ENCODE data around the gene SPTBN1.

SPTBN1 gene

GRCh38 chr2:54545702-54546450, 89.7 kb downstream of the SPTBN1 start:
- no peaks in the 10 kb centered on the region for H3K36me3 ChIP-seq (ENCODE audit: insufficient read depth, low read length)
- H3K4me1 ChIP-seq (ENCODE audit: insufficient read depth, low read length) = peaks cover 3% of the 10 kb centered on the region; the same call in 1 of the 2 replicates
- H3K9me3 ChIP-seq (ENCODE audit: insufficient read depth, low read depth, low read length) = no peaks in the 10 kb centered on the region
- no peak overlapping the region for H3K9ac ChIP-seq (ENCODE audit: low read depth, low read length)
- no peak overlapping the region for H3K27ac ChIP-seq (ENCODE audit: low read depth, low read length)
- H3K27me3 ChIP-seq (ENCODE audit: insufficient read depth, low read length) = no peaks in the 10 kb centered on the region
- WGBS = 90% methylated on average over 3 of the region's 3 CpGs
- no peak overlapping the region for H3K4me3 ChIP-seq (ENCODE audit: low read length)

GRCh38 chr2:54546518-54546917, 90.4 kb downstream of the SPTBN1 start:
- Histone ChIP-seq H3K36me3 (ENCODE audit: insufficient read depth, low read length) (no peaks in the 10 kb centered on the region), H3K9me3 (ENCODE audit: insufficient read depth, low read depth, low read length) (no peaks in the 10 kb centered on the region), H3K27ac (ENCODE audit: low read depth, low read length) (no peak overlapping the region), H3K4me3 (ENCODE audit: low read length) (no peak overlapping the region), H3K27me3 (ENCODE audit: insufficient read depth, low read length) (no peaks in the 10 kb centered on the region), H3K9ac (ENCODE audit: low read depth, low read length) (no peak overlapping the region), H3K4me1 (ENCODE audit: insufficient read depth, low read length) (peaks cover 8% of the 10 kb centered on the region)
- WGBS = 94% methylated on average over 4 of the region's 4 CpGs

GRCh38 chr2:54546923-54547720, 91.0 kb downstream of the SPTBN1 start:
- peaks cover 10% of the 10 kb centered on the region for H3K4me1 ChIP-seq (ENCODE audit: insufficient read depth, low read length)
- no peak overlapping the region for H3K27ac ChIP-seq (ENCODE audit: low read depth, low read length)
- H3K36me3 ChIP-seq (ENCODE audit: insufficient read depth, low read length) = no peaks in the 10 kb centered on the region
- no peak overlapping the region for H3K9ac ChIP-seq (ENCODE audit: low read depth, low read length)
- H3K4me3 ChIP-seq (ENCODE audit: low read length) = no peak overlapping the region
- H3K9me3 ChIP-seq (ENCODE audit: insufficient read depth, low read depth, low read length) = no peaks in the 10 kb centered on the region
- WGBS = 93% methylated on average over 5 of the region's 5 CpGs
- H3K27me3 ChIP-seq (ENCODE audit: insufficient read depth, low read length) = no peaks in the 10 kb centered on the region

GRCh38 chr2:54549430-54549829, 93.3 kb downstream of the SPTBN1 start:
- H3K27ac ChIP-seq (ENCODE audit: low read depth, low read length) = no peak overlapping the region
- WGBS = 94% methylated on average over 3 of the region's 3 CpGs

GRCh38 chr2:54549917-54550518, 93.9 kb downstream of the SPTBN1 start:
- Histone ChIP-seq H3K27me3 (ENCODE audit: insufficient read depth, low read length) (no peaks in the 10 kb centered on the region), H3K4me1 (ENCODE audit: insufficient read depth, low read length) (peaks cover 10% of the 10 kb centered on the region), H3K9ac (ENCODE audit: low read depth, low read length) (no peak overlapping the region), H3K27ac (ENCODE audit: low read depth, low read length) (no peak overlapping the region), H3K9me3 (ENCODE audit: insufficient read depth, low read depth, low read length) (no peaks in the 10 kb centered on the region), H3K36me3 (ENCODE audit: insufficient read depth, low read length) (no peaks in the 10 kb centered on the region), H3K4me3 (ENCODE audit: low read length) (no peak overlapping the region)
- 91% methylated on average over 4 of the region's 4 CpGs for WGBS

More at GRCh38 chr2:54549430-54549829, 93.3 kb downstream of the SPTBN1 start:
- no peaks in the 10 kb centered on the region for H3K36me3 ChIP-seq (ENCODE audit: insufficient read depth, low read length)
- H3K27me3 ChIP-seq (ENCODE audit: insufficient read depth, low read length) = no peaks in the 10 kb centered on the region
- H3K4me3 ChIP-seq (ENCODE audit: low read length) = no peak overlapping the region
- H3K9me3 ChIP-seq (ENCODE audit: insufficient read depth, low read depth, low read length) = no peaks in the 10 kb centered on the region
- peaks cover 10% of the 10 kb centered on the region for H3K4me1 ChIP-seq (ENCODE audit: insufficient read depth, low read length)
- no peak overlapping the region for H3K9ac ChIP-seq (ENCODE audit: low read depth, low read length)

GRCh38 chr2:54550547-54550946, 94.4 kb downstream of the SPTBN1 start:
- no peak overlapping the region for H3K4me3 ChIP-seq (ENCODE audit: low read length)
- peaks cover 10% of the 10 kb centered on the region for H3K4me1 ChIP-seq (ENCODE audit: insufficient read depth, low read length)
- 93% methylated on average over 1 of the region's 3 CpGs for WGBS
- no peaks in the 10 kb centered on the region for H3K36me3 ChIP-seq (ENCODE audit: insufficient read depth, low read length)
- H3K27ac ChIP-seq (ENCODE audit: low read depth, low read length) = no peak overlapping the region
- H3K9me3 ChIP-seq (ENCODE audit: insufficient read depth, low read depth, low read length) = no peaks in the 10 kb centered on the region
- H3K27me3 ChIP-seq (ENCODE audit: insufficient read depth, low read length) = no peaks in the 10 kb centered on the region
- H3K9ac ChIP-seq (ENCODE audit: low read depth, low read length) = no peak overlapping the region

GRCh38 chr2:54551123-54551756, 95.1 kb downstream of the SPTBN1 start:
- no peaks in the 10 kb centered on the region for H3K9me3 ChIP-seq (ENCODE audit: insufficient read depth, low read depth, low read length)
- H3K4me3 ChIP-seq (ENCODE audit: low read length) = no peak overlapping the region
- H3K9ac ChIP-seq (ENCODE audit: low read depth, low read length) = no peak overlapping the region
- H3K27ac ChIP-seq (ENCODE audit: low read depth, low read length) = peak overlapping the region; percentile 40; the same call in 1 of the 2 replicates
- H3K4me1 ChIP-seq (ENCODE audit: insufficient read depth, low read length) = peaks cover 10% of the 10 kb centered on the region
- 69% methylated on average over 4 of the region's 4 CpGs for WGBS
- H3K36me3 ChIP-seq (ENCODE audit: insufficient read depth, low read length) = no peaks in the 10 kb centered on the region
- H3K27me3 ChIP-seq (ENCODE audit: insufficient read depth, low read length) = no peaks in the 10 kb centered on the region

GRCh38 chr2:54553075-54553474, 96.9 kb downstream of the SPTBN1 start:
- Histone ChIP-seq H3K27ac (ENCODE audit: low read depth, low read length) (no peak overlapping the region), H3K36me3 (ENCODE audit: insufficient read depth, low read length) (no peaks in the 10 kb centered on the region), H3K4me1 (ENCODE audit: insufficient read depth, low read length) (peaks cover 21% of the 10 kb centered on the region), H3K9ac (ENCODE audit: low read depth, low read length) (no peak overlapping the region), H3K4me3 (ENCODE audit: low read length) (no peak overlapping the region), H3K27me3 (ENCODE audit: insufficient read depth, low read length) (no peaks in the 10 kb centered on the region), H3K9me3 (ENCODE audit: insufficient read depth, low read depth, low read length) (no peaks in the 10 kb centered on the region)
- 93% methylated on average over 2 of the region's 2 CpGs for WGBS

GRCh38 chr2:54553775-54554174, 97.6 kb downstream of the SPTBN1 start:
- no peak overlapping the region for H3K9ac ChIP-seq (ENCODE audit: low read depth, low read length)
- H3K4me1 ChIP-seq (ENCODE audit: insufficient read depth, low read length) = peaks cover 21% of the 10 kb centered on the region
- no peaks in the 10 kb centered on the region for H3K36me3 ChIP-seq (ENCODE audit: insufficient read depth, low read length)
- no peak overlapping the region for H3K27ac ChIP-seq (ENCODE audit: low read depth, low read length)
- H3K4me3 ChIP-seq (ENCODE audit: low read length) = no peak overlapping the region
- no peaks in the 10 kb centered on the region for H3K9me3 ChIP-seq (ENCODE audit: insufficient read depth, low read depth, low read length)
- 93% methylated on average over 1 of the region's 1 CpG for WGBS
- H3K27me3 ChIP-seq (ENCODE audit: insufficient read depth, low read length) = no peaks in the 10 kb centered on the region

- WGBS = 93% methylated on average over 3 of the region's 3 CpGs
- H3K4me1 ChIP-seq (ENCODE audit: insufficient read depth, low read length) = peaks cover 21% of the 10 kb centered on the region
These were observed 99.3 kb downstream of the SPTBN1 start for GRCh38 chr2:54555318-54555837.

More at GRCh38 chr2:54555318-54555837, 99.3 kb downstream of the SPTBN1 start:
- Histone ChIP-seq H3K9ac (ENCODE audit: low read depth, low read length) (no peak overlapping the region), H3K36me3 (ENCODE audit: insufficient read depth, low read length) (no peaks in the 10 kb centered on the region), H3K9me3 (ENCODE audit: insufficient read depth, low read depth, low read length) (no peaks in the 10 kb centered on the region), H3K4me3 (ENCODE audit: low read length) (no peak overlapping the region), H3K27me3 (ENCODE audit: insufficient read depth, low read length) (no peaks in the 10 kb centered on the region), H3K27ac (ENCODE audit: low read depth, low read length) (no peak overlapping the region)

All from HUES64 (cell line).